ENCODE results near the gene TBC1D24.
A peak's percentile ranks its signal among the peaks of the same experiment; 100 is the strongest.
"Not testable (repeated sequence)": the region's sequence is repeated elsewhere in the genome, so short reads cannot be mapped to it uniquely, and the experiment has no call there.

The TBC1D24 gene

DNA sequence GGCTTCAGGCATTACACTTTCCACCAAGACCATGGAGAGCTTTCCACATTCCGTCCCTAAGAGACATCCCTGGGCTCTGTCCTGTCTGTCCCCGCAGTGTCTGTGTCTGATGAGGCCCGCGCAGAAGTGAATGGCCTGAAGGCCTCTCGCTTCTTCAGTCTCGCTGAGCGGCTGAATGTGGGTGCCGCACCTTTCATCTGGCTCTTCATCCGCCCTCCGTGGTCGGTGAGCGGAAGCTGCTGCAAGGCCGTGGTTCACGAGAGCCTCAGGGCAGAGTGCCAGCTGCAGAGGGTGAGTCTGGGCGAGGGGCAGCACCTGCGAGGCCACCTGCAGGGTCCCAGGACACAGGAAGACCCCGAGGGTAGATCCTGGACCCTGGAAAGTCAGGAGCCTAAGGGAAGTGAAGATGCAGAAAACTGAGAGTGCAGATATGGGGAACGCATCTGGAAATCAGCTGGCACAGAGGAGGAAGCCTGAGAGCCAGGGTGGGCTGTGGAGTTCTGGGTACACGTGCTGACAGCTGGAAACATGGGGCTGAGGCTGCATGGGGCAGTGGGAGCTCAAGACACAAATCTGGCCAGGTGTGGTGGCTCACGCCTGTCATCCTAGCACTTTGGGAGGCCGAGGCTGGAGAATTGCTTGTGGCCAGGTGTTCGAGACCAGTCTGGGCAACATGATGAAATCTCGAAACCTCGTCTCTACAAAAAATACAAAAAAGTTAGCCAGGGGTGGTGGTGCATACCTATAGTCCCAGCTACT lies 37.7 kb upstream of the TBC1D24 start:
- H3K4me3 Mint-ChIP-seq: no peak overlapping the region
- peaks cover 24 to 35% of the 10 kb centered on the region in 2 donors for H3K36me3 Mint-ChIP-seq
- H3K27ac Mint-ChIP-seq: no peak overlapping the region
- H3K27me3 Mint-ChIP-seq: no peaks in the 10 kb centered on the region
- H3K4me1 Mint-ChIP-seq: peaks cover 12 to 21% of the 10 kb centered on the region in 2 donors
- DNase-seq (no peak), ATAC-seq (replicated peaks) (no peak)
- H3K9me3 Mint-ChIP-seq: peaks cover 0 to 5% of the 10 kb centered on the region in 2 donors

DNA sequence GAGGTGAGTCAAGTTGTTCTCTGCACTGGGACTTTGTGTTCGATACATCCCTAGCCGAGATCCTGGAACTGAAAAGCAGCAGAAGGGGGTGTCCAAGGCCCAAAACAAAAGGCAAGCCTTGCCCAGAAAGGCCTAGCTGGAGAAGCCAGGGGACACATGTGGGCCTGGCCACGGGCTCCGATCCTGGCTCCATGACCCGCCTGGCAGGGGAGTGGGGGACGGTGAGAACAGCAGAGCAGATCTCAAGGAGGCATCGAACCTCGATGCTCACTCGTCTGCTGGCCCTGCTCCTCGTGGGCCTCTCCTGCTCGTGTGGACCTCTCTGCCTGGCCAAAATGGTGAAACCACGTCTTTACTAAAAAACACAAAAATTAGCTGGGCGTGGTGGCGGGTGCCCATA lies 36.8 kb upstream of the TBC1D24 start:
- H3K4me3 Mint-ChIP-seq: no peak overlapping the region
- no peaks in the 10 kb centered on the region for H3K27me3 Mint-ChIP-seq
- H3K4me1 Mint-ChIP-seq: peaks cover 12 to 21% of the 10 kb centered on the region in 2 donors
- peaks cover 0 to 5% of the 10 kb centered on the region in 2 donors for H3K9me3 Mint-ChIP-seq
- DNase-seq: no peak
- H3K36me3 Mint-ChIP-seq: peaks cover 21 to 32% of the 10 kb centered on the region in 2 donors
- H3K27ac Mint-ChIP-seq: no peak overlapping the region
- no peak for ATAC-seq (replicated peaks)

DNA sequence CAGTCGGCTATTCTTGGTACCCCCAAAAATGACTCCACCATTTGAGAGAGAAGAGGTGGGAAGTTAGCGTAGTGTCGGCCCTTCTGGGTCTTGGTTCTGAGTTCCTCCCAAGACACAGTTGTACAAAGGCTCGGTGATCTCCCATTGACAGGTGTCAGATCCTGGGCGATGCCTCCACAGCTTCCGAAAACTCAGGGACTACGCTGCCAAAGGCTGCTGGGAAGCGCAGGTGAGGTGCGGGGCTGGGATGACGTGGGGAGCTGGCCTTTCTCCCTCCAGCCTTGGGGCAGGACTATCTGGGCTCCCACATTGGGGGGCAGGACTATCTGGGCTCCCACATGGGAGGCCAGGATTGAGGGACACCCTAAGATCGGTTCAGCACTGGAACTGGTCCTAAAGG lies 35.3 kb upstream of the TBC1D24 start:
- no peaks in the 10 kb centered on the region for H3K27me3 Mint-ChIP-seq
- H3K9me3 Mint-ChIP-seq: peaks cover 0 to 5% of the 10 kb centered on the region in 2 donors
- ATAC-seq (replicated peaks): no peak
- no peak for DNase-seq
- H3K4me1 Mint-ChIP-seq: peaks cover 12 to 21% of the 10 kb centered on the region in 2 donors
- no peak overlapping the region for H3K27ac Mint-ChIP-seq
- H3K4me3 Mint-ChIP-seq: no peak overlapping the region
- peaks cover 22 to 28% of the 10 kb centered on the region in 2 donors for H3K36me3 Mint-ChIP-seq

DNA sequence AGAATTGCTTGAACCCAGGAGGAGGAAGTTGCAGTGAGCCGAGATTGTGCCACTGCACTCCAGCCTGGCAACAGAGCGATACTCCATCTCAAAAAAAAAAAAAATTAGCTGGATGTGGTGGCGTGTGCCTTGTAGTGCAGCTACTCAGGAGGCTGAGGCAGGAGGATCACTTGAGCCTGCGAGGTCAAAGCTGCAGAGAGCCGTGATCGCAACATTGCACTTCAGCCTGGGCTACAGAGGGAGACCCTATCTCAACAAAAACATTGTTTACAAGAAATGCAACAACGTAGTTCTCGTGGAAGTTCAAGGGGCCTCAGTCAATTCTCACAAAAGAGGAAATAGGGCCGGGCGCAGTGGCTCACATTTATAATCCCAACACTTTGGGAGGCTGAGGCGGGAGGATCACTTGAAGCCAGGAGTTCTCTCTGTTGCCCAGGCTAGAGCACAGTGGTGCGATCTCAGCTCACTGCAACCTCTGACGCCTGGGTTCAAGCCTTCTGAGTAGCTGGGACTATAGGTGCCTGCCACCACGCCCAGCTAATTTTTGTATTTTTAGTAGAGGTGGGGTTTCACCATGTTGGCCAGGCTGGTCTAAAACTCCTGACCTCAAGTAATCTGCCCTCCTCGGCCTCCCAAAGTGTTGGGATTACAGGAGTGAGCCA lies 33.7 kb upstream of the TBC1D24 start:
- H3K4me1 Mint-ChIP-seq: peaks cover 12 to 21% of the 10 kb centered on the region in 2 donors
- not testable (repeated sequence) for DNase-seq; ATAC-seq (replicated peaks); H3K9me3 Mint-ChIP-seq; H3K27ac Mint-ChIP-seq; H3K27me3 Mint-ChIP-seq; H3K4me3 Mint-ChIP-seq
- peaks cover 28 to 41% of the 10 kb centered on the region in 2 donors for H3K36me3 Mint-ChIP-seq

DNA sequence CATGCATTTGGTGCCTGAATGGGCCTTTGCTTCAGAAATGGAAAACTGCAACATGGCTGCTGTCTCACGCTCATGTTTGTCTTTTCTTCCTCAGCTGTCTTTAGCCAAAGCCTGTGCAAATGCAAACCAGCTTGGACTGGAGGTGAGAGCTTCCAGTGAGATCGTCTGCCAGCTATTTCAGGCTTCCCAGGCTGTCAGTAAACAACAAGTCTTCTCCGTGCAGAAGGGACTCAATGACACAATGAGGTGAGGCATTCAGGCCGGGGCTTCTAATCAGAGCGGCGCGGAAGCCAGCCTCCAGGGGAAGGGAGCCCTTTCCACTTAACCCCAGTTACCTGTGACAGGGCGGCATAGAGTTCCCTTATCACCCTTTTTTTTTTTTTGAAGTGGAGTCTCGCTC lies 31.4 kb upstream of the TBC1D24 start:
- ATAC-seq (replicated peaks) (no peak), DNase-seq (no peak)
- H3K27ac Mint-ChIP-seq: no peak overlapping the region
- no peak overlapping the region for H3K4me3 Mint-ChIP-seq
- H3K36me3 Mint-ChIP-seq: peaks cover 27 to 35% of the 10 kb centered on the region in 2 donors
- H3K27me3 Mint-ChIP-seq: no peaks in the 10 kb centered on the region
- peaks cover 0 to 5% of the 10 kb centered on the region in 2 donors for H3K9me3 Mint-ChIP-seq
- H3K4me1 Mint-ChIP-seq: peaks cover 12 to 16% of the 10 kb centered on the region in 2 donors

DNA sequence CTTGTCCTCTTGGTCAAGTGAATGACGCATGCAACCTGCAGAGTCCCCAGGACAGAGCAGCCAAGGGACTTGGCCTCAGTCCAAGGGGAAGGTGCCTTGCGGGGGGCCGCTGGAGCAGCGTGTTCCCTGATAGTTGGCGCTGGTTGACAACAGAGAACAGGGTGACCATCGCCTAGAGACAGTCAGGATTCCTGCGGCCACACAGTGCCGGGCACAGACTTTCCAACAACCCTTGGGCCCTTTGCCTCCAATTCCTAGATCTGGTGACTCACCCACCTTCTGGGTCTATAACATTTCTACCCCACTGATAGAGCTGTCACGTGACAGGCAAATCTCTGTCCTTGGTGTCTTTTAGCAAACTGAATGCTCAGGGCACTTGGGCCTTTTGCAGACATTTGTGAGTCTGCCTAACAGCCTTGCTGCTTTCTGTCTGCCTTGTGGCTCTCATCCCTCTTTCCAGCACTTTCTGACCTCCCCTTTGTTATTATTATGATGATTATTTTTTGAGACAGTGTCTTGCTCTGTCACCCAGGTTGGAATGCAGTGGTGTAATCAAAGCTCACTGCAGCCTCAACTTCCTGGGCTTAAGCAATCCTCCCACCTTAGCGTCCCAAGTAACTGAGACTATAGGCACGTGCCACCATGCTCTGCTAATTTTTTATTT lies 26.9 kb upstream of the TBC1D24 start:
- Mint-ChIP-seq H3K36me3 (peaks cover 22 to 33% of the 10 kb centered on the region in 2 donors), H3K4me3 (no peak overlapping the region), H3K4me1 (no peaks in the 10 kb centered on the region), H3K9me3 (no peaks in the 10 kb centered on the region), H3K27ac (no peak overlapping the region), H3K27me3 (no peaks in the 10 kb centered on the region)
- no peak for DNase-seq
- no peak for ATAC-seq (replicated peaks)

DNA sequence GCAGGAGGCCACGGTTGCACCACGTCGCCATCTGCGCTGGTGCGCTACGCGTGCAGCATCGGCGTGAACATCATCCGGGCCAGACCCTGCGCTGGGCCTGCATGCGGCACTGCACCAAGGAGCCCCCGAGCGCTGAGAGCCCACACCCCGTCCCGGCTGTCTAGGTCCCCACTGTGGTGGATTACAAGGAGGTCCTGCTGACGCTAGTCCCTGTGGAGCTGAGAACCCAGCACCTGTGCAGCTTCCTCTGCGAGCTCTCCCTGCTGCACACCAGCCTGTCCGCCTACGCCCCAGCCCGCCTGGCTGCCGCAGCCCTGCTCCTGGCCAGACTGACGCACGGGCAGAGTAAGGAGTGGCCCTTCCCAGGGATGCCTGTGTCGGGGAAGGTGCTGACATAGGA lies 25.8 kb upstream of the TBC1D24 start:
- ATAC-seq (replicated peaks): no peak
- no peaks in the 10 kb centered on the region for H3K9me3 Mint-ChIP-seq
- DNase-seq: no peak
- H3K27me3 Mint-ChIP-seq: no peaks in the 10 kb centered on the region
- H3K4me3 Mint-ChIP-seq: no peak overlapping the region
- peaks cover 0 to 2% of the 10 kb centered on the region in 2 donors for H3K4me1 Mint-ChIP-seq
- peaks cover 28 to 42% of the 10 kb centered on the region in 2 donors for H3K36me3 Mint-ChIP-seq
- no peak overlapping the region for H3K27ac Mint-ChIP-seq

DNA sequence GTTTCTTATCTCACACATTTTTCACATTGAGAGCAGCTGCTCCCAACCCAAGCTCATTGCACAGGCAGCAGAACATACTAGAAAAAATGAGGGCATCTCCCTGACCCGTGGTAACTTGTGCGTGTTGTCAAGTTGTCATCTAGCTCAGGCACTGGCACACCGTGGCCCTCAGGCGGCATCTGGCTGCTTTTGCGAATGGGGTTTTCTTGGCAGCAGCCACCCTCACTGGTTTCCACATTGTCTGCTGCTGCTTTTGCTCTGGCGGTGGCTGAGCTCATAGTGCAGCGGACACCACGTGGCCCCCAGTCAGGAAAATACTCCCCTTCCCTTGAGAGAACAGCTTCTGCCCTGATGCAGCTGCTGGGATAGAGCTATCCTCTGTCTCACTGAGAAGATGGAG lies 24.4 kb upstream of the TBC1D24 start:
- Mint-ChIP-seq H3K36me3 (peaks cover 21 to 41% of the 10 kb centered on the region in 2 donors), H3K9me3 (no peaks in the 10 kb centered on the region), H3K4me1 (peaks cover 0 to 2% of the 10 kb centered on the region in 2 donors), H3K4me3 (no peak overlapping the region), H3K27me3 (no peaks in the 10 kb centered on the region), H3K27ac (no peak overlapping the region)
- no peak for DNase-seq
- ATAC-seq (replicated peaks): no peak

DNA sequence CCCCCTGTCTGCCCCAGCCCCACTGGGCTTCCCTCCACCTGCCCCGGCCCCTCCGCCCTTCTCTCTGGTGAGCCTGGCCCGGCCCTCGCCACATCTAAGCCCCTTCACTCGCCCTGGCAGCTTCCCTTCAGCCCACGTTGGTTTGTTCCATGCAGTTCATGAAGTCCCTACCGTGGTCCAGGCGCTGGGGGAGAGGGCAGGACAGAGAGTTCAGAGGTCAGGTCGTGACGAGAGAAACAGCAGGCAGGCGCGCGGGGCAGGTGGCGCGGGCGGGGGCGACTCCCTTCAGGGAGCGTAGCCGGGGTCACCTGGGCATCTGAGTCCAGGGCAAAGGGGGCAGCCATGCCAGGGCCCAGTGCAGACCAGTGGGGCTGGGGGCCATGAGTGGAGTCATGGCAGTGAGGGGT lies 23.9 kb upstream of the TBC1D24 start:
- Mint-ChIP-seq H3K27me3 (no peaks in the 10 kb centered on the region), H3K36me3 (peaks cover 19 to 39% of the 10 kb centered on the region in 2 donors), H3K9me3 (no peaks in the 10 kb centered on the region), H3K4me3 (no peak overlapping the region), H3K4me1 (peaks cover 0 to 2% of the 10 kb centered on the region in 2 donors), H3K27ac (no peak overlapping the region)
- DNase-seq (no peak), ATAC-seq (replicated peaks) (no peak)

DNA sequence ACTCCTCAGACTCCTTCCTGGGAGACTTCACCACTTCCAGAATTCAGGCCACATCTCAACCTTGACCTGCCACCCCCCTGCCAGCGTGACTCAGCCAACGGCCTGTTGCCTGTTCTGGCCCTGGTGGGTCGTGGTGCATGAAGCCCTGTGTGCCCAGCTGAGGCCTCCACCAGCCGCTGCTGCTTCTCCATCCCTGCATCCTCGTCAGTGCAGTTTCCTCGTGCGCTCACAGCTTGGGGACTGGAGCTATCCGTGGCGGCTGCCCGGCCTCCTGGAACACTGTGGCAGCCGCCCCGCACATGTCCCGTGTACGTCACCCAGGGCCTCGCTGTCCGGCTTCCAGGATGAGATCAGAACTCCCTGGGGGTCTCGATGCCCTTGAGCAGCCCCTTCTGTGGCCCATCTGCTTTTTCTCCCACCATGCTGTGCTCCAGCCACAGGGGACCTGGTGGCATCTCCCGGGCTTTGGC lies 23.0 kb upstream of the TBC1D24 start:
- Mint-ChIP-seq H3K4me1 (peaks cover 0 to 2% of the 10 kb centered on the region in 2 donors), H3K27ac (peak overlapping the region; percentile 37), H3K9me3 (no peaks in the 10 kb centered on the region), H3K4me3 (no peak overlapping the region), H3K36me3 (peaks cover 16 to 34% of the 10 kb centered on the region in 2 donors), H3K27me3 (no peaks in the 10 kb centered on the region)
- DNase-seq (no peak), ATAC-seq (replicated peaks) (no peak)

DNA sequence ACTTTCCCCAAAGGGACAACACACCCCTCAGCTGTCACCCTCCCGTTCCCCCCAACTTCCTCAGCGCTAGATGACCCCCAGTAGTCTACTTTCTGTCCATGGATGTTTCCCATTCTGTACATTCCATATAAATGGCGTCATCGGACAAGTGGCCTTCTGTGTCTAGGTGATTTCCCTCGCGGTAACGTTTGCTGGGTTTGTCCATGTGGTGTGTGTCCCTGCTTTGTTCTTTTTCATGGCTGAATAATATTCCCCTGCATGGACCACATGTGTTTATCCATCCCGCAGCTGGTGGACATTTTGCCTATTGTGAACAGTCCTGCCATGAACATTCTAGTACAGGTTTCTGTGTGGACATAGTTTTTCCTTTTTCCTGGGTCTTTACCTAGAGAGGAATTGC lies 22.3 kb upstream of the TBC1D24 start:
- no peak for ATAC-seq (replicated peaks)
- H3K4me1 Mint-ChIP-seq: peaks cover 0 to 2% of the 10 kb centered on the region in 2 donors
- H3K9me3 Mint-ChIP-seq: no peaks in the 10 kb centered on the region
- H3K27ac Mint-ChIP-seq: no peak overlapping the region
- peaks cover 17 to 35% of the 10 kb centered on the region in 2 donors for H3K36me3 Mint-ChIP-seq
- DNase-seq: no peak
- no peak overlapping the region for H3K4me3 Mint-ChIP-seq
- no peaks in the 10 kb centered on the region for H3K27me3 Mint-ChIP-seq

DNA sequence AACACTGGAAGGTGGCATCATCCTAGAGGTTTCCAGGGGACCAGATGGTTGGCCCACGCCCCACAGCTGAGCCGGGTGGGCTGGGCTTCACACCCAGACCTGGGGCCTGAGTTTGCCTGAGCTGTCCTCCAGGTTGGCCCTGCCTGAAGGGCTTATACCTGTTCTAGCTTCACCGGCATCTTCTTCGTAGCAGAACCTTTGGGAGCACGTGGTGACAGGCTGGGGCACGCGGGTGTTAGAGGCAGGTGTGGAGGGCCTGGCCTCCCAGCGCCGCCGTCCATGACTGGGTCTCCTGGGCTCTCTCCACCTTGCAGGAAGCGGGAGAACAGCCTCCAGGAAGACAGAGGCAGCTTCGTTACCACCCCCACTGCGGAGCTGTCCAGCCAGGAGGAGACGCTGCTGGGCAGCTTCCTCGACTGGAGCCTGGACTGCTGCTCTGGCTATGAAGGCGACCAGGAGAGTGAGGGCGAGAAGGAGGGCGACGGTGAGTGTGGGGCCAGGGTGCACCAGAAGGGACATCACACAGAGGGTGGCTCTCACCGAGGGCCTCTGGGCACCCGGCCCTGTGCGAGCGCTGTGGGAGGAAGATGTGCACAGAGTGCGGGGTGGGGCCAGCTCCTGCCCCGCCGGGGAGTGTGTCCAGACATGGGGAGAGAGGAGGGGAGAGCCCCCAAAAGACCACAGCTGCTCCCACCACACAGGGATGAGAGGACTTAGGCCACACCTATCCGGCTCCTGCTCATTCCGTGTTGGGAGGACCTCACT lies 19.7 kb upstream of the TBC1D24 start:
- Mint-ChIP-seq H3K36me3 (peaks cover 17 to 39% of the 10 kb centered on the region in 2 donors), H3K27me3 (no peaks in the 10 kb centered on the region), H3K27ac (peak overlapping the region; percentile 37), H3K4me3 (no peak overlapping the region), H3K4me1 (peaks cover 8 to 9% of the 10 kb centered on the region in 2 donors), H3K9me3 (no peaks in the 10 kb centered on the region)
- ATAC-seq (replicated peaks): no peak
- no peak for DNase-seq

DNA sequence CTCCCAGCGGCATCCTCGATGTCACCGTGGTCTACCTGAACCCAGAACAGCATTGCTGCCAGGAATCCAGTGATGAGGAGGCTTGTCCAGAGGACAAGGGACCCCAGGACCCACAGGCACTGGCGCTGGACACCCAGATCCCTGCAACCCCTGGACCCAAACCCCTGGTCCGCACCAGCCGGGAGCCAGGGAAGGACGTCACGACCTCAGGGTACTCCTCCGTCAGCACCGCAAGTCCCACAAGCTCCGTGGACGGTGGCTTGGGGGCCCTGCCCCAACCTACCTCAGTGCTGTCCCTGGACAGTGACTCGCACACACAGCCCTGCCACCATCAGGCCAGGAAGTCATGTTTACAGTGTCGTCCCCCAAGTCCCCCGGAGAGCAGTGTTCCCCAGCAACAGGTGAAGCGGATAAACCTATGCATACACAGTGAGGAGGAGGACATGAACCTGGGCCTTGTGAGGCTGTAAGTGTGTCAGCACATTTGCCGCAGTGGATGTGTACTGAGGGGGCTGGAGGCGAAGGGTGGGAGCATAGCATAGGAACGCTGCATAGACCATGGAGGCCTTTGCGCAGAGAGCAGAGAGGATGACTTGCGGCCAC lies 18.3 kb upstream of the TBC1D24 start:
- no peak for ATAC-seq (replicated peaks)
- Mint-ChIP-seq H3K27ac (no peak overlapping the region), H3K9me3 (no peaks in the 10 kb centered on the region), H3K4me1 (peaks cover 8 to 9% of the 10 kb centered on the region in 2 donors), H3K27me3 (no peaks in the 10 kb centered on the region), H3K4me3 (no peak overlapping the region), H3K36me3 (peaks cover 17 to 36% of the 10 kb centered on the region in 2 donors)
- DNase-seq: no peak

Measured in stimulated activated naive B cell treated with anti-CD40 and anti-IgM and Interleukin-4, amounts not matched to agents 10 μg/mL and 1 μg/mL and 100 μg/mL, for 72 hours (primary cell).